Head of caudate nucleus (tissue), 42 donors: ENCODE results near the gene RAB36.

Source experiments
- DNase-seq, 42 donors: peaks; one replicate each; pipeline versions ENCODE4 v3.0.0 to v3.0.0-alpha.2; 2020 to 2021; ENCODE audit warnings: mixed read lengths in 7 of 42
- intact Hi-C: fragments of 100-400 bp; cut with DNase I; formaldehyde crosslinking; loops from one replicate; pipeline ENCODE4 v1.15.0; 2022

RAB36 gene

GRCh38 chr22:23149743-23150238 is 4.5 kb downstream of the RAB36 start:
- no peak for DNase-seq
- intact Hi-C loops: no loop called here

GRCh38 chr22:23150762-23151161 is 5.5 kb downstream of the RAB36 start:
- no peak for DNase-seq
- intact Hi-C loops: no loop called here

DNA sequence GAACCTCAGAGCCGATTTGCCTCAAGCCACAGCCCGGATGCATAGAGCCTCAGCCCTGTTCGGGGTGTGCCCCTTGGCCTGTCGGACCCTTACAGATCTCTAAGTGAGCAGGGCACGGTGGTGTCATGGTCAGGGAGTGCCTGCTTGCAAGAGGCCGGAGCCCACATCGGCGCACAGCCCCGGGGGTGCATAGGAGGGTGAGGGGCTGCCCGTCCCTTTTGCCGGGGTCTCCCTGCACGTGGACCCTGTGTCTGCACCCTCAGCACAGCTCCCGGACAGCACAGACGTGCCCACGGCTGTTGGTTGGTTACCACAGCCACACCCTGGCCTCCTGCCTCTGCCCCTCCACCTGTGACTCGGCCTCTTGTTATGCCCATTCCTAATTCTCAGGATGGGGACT is 6.5 kb downstream of the RAB36 start:
- intact Hi-C loops: no loop called here
- no peak for DNase-seq

GRCh38 chr22:23152238-23153114 is 7.2 kb downstream of the RAB36 start:
- intact Hi-C loops: no loop called here
- DNase-seq: no peak

GRCh38 chr22:23153994-23154393 is 8.7 kb downstream of the RAB36 start:
- intact Hi-C loops: no loop called here
- no peak for DNase-seq

DNA sequence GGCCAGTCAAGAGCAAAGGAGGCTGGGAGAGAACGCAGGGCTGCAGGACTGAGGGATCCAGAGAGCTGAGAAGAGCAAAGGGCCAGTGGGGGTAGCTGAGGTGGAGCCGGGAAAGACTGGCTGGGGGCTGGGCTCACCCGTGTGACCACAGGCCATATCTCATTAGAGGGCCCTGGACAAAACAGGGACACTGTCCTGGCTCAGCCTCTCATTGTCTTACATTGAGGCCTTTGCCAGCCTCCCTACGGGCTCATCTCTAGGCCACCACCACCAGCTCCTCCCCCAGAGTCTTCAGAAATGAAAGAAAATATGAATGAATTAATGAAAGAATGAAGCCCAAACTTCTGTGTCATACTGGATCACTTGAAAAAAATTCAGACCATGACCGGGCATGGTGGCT is 9.2 kb downstream of the RAB36 start:
- DNase-seq: no peak
- intact Hi-C loops: no loop called here

DNA sequence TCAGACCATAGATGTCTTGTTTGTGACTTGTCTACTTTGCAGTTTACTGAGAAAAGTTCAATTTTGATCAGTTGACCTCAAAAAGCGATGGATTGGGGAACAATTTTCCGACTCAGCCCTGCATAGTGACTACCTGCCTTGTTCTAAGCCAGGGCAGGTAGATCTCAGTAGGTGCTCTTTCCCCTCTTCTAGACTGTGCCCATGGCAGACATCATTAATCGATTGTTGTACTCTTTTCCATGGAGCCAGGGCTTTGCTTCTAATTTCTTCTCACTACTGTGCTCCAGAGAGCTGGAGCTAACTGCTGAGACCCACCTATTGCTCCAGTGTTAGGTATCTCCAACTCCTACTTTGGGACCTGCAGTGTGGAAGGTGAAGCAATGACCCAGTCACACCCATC is 9.9 kb downstream of the RAB36 start:
- DNase-seq: no peak
- intact Hi-C loops: no loop called here

DNA sequence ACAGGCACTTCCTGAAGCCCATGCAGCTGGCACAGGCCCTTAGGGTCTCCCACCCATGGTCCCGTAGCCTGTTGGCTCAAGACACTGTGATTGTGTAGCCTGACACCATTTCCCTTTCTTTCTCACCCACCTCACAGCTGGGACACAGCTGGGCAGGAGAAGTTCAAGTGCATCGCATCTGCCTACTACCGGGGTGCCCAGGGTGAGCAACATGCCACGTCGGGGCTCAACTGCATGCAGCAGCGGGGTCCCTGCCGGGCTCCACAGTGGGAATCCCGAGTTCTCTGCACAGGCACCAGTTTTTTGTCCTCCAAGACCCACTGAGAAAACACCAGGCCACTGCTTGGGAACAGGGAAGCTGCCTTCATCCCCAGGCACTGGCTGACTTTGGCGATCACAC is 10.6 kb downstream of the RAB36 start:
- intact Hi-C loops: no loop called here
- no peak for DNase-seq

GRCh38 chr22:23156286-23156685 is 11.0 kb downstream of the RAB36 start:
- DNase-seq: no peak
- intact Hi-C loops: no loop called here

DNA sequence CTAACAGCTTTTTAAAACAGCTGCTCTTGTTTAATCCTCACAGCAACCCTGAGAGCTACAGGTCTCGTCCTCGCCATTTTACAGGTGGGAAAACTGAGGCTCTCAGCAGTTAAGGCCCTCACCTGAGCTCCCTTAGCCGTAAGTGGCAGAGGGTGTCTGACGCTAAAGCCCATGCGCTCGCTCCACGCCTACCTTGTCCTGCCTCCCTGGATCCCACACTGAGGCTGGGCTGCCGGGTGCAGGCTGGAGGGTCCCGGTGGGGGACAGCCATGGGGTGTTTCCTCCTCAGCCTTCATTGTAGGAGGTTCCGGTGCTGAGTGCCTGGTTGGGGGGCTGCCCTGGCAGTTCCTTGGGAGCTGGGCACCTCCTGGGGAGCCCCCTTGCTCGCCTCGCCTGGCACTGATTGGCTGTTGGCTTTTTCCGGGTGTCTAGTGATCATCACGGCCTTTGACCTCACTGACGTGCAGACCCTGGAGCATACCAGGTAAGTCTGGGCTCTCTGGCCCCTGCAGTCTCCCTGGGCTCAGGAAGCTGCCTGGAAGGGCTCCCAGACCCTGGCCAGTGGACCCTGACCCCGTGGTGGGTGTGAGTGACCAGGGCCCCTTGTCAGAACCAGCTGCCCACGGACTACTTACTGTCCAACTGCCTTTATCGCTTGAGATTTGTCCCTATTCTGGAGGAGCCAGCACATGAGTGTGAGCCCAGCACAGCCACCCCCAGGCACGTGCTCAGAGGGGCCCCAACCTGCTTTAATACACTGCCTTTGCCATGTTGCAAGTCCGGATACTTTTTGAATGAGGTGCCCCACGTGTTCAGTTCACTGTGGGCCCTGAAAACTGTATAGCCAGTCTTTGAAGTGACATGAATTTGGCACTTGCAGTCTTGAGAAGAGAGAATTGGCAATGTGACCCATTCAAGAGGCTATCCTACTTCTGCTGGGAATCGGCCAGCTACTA is 12.6 kb downstream of the RAB36 start:
- intact Hi-C loops: no loop called here
- DNase-seq: no peak

DNA sequence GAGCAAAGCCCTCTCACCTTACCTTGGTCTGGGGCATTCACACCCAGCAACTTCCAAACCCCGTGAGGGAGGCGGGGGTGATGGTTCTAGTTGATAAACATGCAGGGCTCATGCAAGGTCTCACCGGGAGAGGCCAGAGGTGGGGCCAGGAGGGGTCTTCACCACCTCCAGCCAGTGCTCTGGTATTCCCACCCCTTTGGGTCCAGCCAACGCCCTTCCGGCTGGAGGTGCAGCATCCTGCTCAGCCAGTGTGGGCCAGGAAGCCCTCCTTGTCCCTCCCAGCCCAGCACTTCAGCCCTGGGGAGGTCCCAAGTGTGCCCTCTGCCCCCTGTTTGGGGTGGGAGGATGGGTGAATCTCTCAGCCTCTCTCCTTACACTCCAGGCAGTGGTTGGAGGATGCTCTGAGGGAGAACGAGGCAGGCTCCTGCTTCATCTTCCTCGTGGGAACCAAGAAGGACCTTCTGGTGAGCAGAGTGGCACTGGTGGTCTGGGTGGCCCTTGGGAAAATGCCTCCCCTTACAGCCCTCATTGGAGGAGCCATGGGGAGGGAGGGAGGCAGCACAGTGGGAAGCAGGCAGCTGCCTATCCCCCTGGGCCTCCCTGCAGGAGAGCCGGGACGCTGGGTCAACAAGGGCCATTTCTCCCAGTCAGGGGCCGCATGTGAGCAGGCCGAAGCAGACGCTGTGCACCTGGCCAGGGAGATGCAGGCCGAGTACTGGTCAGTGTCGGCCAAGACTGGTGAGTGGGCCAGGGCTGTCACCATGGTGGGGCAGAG is 13.4 kb downstream of the RAB36 start:
- DNase-seq: no peak
- intact Hi-C loops: no loop called here

GRCh38 chr22:23159291-23159630 is 14.0 kb downstream of the RAB36 start:
- intact Hi-C loops: no loop called here

DNA sequence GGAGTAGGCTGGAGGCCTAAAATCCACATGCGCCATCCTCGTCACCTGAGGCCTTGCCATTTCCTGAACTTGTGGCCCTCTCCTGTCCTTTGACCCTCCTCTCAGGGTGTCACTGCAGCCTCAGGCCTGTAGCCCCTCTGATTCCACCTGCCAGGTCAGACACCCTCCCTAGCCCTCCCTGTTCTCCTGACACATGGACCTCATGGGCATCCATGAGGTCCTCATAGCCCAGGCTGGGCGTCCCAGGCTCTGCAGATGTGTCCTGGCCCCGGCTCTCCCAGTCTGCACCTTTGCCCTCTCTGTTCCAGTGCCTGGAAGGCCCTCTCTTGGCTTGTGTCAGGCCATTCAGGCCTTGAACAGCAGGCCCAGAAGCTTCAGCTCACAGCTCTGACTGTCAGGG is 15.8 kb downstream of the RAB36 start:
- intact Hi-C loops: no loop called here
- no peak for DNase-seq

More at GRCh38 chr22:23159291-23159630, 14.0 kb downstream of the RAB36 start:
- no peak for DNase-seq

- DNase-seq: no peak
- intact Hi-C loops: no loop called here
Measured at GRCh38 chr22:23161574-23161973, 16.3 kb downstream of the RAB36 start.

- DNase-seq: peak in 41 of 42 donors; percentile 46 to 88 (median 76)
- intact Hi-C loops: no loop called here
Measured at GRCh38 chr22:23163665-23164064, 18.4 kb downstream of the RAB36 start.

- intact Hi-C loops: no loop called here
- no peak for DNase-seq
Measured at GRCh38 chr22:23164091-23164490, 18.8 kb downstream of the RAB36 start.

DNA sequence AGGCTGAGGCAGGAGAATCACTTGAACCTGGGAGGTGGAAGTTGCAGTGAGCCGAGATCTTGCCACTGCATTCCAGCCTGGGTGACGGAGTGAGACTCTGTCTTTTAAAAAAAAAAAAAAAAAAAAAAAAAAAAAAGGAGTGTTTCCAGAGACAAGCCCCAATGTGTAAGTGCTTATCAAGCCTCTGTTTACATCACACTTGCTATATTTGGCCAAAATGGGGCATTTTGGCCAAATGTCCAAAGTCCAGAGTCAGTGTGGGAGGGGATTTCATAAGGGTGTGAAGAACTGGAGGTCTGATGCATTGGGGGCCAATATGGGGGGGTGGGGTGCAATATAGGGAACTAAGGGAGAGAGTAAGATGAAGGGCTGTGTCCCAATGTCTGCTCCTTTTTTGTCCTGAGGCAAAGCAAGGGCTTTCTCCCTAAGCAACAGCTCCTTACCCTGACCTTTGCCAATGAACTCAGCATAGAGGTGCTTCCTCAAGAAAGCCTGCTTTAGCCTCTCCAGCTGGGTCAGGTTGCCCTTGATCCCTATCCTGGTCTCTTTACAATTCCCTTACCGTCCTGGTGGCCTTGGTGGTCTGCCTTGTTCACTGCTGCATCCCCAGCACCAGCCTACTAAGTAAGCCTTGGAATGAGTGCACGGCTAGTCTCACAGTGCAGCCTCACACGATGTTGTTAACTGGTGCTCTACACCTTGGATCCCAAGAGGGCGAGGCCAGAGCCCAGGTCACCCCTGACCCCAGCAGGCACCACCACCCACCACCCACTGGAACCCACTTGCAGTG is 21.0 kb downstream of the RAB36 start:
- intact Hi-C loops: no loop called here
- DNase-seq: no peak

- peak in 6 of 42 donors; percentile 40 to 60 (median 52) for DNase-seq
- intact Hi-C loops: no loop called here
Measured at GRCh38 chr22:23166841-23167616, 21.8 kb downstream of the RAB36 start.
